NCI-H1436 (cell line): ENCODE measurements around the gene PTER.

Source experiments
- DNase-seq: peaks from one replicate; lab custom pipeline; 2025; lab: John Stamatoyannopoulos, UW

The PTER gene

GRCh38 chr10:16436758-16437539 is at the start of gene PTER:
TSS of gene PTER (plus strand) at chr10:16437010. CDS start at chr10:16484385, 47,375 bp downstream.
- DNase-seq, result peak; percentile 95

- DNase-seq, result no peak
Measured at GRCh38 chr10:16392531-16393069, 44.2 kb upstream of the PTER start.

DNA sequence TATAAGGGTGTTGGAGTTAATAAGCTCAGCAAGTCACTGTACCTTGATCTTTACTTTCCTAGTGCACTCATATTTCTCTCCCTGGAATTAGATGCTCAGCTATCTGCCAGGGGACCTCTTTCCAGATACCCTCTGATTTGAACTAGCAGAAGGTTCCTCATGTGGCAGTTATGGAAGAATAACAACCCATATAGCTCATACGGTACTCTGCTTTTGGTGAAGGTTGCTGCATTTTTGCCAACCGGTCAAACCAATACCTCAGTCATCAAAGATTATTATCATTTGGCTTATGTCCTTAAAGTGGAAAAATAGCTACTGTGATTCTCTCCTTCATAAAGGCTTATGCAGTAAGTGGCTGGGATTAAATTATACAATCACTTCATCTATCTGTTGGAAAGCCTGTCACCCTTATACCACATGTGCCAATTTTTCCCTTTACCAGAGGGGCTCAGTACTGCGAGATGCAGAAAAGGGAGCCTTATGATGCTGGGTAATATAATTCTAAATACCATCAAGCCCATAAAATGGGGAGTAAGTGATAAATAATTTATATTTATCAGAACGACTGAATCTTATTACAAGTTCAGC is 43.4 kb upstream of the PTER start:
- DNase-seq, result no peak

DNA sequence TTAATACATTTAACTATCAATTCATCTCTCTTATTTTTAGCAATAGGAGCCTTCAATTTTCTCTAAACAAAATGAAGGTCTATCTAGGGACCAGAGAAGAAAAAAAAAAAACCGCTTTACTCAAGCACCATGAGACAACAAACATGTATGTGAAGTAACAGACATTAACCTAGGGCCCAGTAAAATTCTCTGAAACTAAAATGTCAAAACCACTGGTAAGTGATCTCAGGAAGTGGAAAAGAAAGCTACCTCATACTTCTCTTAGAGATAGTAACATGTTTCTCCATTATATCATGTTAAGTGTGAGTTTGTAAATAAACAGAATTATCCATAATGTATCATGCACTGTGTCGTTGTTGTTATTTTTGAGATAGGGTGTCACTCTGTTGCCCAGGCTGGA is 35.4 kb upstream of the PTER start:
- DNase-seq, result no peak

DNA sequence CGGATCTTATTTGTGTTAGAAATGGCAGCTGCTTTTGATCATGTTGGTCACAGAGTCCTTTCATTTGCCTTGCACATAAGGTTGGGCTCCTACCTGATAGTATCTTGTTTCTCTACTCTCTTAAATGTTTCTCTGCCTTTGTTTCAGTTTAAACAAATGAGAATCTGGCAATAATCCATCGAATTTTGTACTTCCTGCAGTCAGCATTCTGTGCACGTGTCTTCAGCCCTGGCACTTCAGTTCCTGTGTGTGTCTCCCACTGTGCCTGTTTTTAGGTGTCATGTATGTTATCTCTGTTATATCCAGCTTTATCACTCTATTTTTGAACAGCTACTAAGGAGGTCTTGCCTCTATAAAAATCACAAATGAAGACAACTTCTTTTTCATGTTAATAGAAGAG is 28.4 kb upstream of the PTER start:
- DNase-seq, result no peak

GRCh38 chr10:16417341-16417740 is 19.5 kb upstream of the PTER start:
- DNase-seq, result no peak

DNA sequence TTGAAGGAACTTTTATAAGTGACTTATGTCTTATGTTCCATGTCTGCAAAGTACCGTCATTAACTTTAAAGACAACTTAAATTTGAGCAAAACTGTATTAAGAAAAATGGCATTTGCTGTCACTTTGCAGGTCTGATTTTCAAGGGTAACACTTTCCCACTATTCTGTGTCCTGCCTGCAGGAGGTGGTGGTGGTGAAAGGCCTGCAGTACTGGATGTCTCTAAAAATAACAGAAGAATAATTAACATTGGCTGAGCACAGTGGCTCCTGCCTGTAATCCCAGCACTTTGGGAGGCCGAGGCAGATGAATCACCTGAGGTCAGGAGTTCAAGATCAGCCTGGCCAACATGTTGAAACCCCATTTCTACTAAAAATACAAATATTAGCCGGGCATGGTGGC is 13.2 kb upstream of the PTER start:
- DNase-seq, result no peak

- DNase-seq, result no peak
Measured at GRCh38 chr10:16425449-16425848, 11.4 kb upstream of the PTER start.

- DNase-seq, result no peak
Measured at GRCh38 chr10:16429539-16429938, 7.3 kb upstream of the PTER start.

DNA sequence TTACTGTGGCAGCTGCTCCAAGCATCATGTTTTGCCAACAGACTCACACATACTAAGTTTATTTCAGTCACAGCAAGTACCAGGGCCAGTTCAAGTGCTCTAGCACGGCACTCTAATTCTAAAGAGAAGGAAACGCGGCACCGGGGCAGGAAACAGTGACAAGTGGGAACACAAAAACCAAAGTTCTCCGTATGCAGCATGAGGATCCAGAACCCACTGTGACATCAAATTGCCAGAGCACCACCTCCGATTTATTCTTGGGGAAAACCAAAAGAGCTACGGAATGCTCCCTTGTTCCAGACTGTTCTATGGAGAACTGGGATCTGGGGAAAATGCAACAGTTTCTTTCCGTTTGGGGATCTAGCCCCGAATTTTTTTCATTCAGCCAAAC is 448 bp upstream of the PTER start:
- DNase-seq, result no peak

- no peak for DNase-seq
Measured at GRCh38 chr10:16437540-16437894, 707 bp downstream of the PTER start.

GRCh38 chr10:16439295-16439694 is 2.5 kb downstream of the PTER start:
- DNase-seq, result no peak

- no peak for DNase-seq
Measured at GRCh38 chr10:16440396-16441133, 3.8 kb downstream of the PTER start.

- DNase-seq, result no peak
Measured at GRCh38 chr10:16441173-16441840, 4.5 kb downstream of the PTER start.

GRCh38 chr10:16442914-16443313 is 6.1 kb downstream of the PTER start:
- DNase-seq, result no peak

DNA sequence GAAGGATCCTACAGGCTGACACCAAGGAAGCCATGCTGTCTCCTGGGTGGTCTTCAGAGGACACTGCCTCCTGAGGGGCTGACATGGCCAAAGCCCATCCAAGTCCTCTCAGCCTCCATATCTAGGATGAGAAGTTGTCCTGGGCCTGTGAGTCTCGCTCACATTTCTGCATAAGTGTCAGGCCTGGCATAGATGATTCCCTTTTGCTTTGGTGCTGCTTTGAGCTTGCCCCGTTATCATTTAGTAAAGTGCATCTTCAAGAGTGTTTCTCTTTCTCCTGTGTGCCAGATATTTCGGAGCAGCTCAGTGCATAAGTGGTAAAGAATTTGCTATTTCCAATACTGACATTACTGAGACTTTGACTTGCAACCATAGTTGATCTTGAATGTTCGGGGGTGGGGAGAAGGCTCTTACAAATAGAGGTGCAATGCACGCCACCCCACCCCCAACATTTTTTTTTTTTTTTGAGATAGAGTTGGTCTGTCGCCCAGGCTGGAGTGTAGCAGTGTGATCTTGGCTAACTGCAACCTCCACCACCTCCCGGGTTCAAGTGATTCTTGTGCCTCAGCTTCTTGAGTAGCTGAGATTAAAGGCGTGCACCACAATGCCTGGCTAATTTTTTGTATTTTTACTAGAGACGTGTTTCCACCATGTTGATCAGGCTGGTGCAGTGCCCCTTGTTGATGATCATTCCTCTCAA is 9.1 kb downstream of the PTER start:
- DNase-seq, result no peak

GRCh38 chr10:16449454-16449853 is 12.6 kb downstream of the PTER start:
- no peak for DNase-seq

DNA sequence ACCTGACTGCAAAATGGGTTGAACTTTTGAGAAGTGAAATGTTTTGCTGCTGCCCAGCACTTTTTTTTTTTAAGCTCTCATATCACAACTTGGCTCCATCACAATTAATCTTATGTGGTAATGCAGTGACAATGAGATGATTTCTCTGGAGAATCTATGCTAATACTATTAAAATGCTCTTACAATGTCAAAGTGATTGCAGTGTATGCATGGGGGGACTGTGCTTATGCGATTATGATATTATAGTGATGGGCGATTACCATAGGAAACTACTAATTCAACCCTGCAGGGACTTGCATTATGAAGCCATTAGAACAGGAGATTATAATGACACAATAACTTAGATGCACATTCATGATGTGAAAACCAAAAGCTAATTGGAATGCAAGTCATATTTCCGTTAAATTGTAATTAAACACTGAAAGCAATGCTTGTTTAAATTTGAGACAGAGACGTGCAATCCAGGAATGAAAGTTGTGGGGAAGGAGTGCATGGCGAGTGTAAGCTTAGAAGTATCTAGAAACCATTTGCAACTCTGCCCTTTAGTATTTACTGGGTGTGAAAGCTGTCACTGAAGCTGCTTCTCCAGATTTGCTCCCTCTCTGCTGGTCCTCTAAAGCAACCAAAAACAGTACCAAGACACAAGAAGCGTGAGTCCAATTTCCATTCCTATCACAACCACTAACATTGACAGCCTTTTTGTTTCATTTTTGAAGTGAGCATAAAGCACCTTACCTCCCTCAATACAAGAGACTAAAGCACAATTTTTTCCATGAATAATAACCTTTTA is 21.6 kb downstream of the PTER start:
- DNase-seq, result no peak

DNA sequence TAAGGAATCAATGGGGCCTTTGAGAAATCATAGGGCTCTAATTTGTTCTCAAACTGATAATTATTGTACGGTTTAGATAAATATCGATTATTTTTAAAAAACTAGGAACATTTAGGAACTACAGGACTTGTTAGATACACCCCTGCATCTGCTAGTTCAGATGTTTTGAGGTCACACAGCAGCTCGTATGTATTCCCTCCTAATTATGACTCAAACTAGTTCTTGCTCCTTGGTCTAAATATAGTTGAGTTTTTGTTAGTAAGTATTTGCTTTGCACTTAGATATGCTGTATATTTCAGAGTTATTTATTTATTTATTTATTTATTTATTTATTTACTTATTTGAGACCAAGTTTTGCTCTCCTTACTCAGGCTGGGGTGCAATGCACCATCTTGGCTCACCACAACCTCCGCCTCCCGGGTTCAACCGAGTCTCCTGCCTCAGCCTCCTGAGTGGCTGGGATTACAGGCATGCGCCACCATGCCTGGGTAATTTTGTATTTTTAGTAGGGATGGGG is 22.7 kb downstream of the PTER start:
- no peak for DNase-seq

DNA sequence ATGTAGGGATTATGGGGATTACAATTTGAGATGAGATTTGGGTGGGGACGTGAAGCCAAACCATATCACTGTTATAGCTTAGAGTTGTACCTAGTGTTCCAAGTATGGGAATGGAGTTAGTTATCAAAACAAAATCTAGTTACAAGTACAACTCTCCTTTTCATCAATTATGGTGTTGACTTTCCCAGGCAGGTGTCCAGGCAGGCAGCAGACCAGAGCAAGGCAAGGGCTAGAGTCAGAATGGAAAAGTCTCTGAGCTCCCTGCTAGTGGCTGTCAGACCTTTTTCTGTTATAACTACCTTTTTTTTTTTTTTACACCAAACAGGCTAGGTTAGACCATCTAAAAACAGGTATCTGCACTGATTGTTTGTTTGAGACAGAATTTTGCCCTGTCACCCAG is 29.2 kb downstream of the PTER start:
- no peak for DNase-seq

- DNase-seq, result no peak
Measured at GRCh38 chr10:16470747-16471146, 33.9 kb downstream of the PTER start.
